Measurements from ENCODE around the gene CTU2.

Gene CTU2

GRCh38 chr16:88665148-88665547 is 41.2 kb upstream of the CTU2 start:
- TF ChIP-seq, protein P1, sequence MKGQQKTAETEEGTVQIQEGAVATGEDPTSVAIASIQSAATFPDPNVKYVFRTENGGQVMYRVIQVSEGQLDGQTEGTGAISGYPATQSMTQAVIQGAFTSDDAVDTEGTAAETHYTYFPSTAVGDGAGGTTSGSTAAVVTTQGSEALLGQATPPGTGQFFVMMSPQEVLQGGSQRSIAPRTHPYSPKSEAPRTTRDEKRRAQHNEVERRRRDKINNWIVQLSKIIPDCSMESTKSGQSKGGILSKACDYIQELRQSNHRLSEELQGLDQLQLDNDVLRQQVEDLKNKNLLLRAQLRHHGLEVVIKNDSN (IDR thresholded peaks at IDR 0.05) = no peak

- TF ChIP-seq REST (IDR thresholded peaks at IDR 0.05; ENCODE audit: low read depth) (no peak), EGR1 (IDR thresholded peaks at IDR 0.05) (no peak)
Observed at GRCh38 chr16:88665570-88665969, 40.7 kb upstream of the CTU2 start.

DNA sequence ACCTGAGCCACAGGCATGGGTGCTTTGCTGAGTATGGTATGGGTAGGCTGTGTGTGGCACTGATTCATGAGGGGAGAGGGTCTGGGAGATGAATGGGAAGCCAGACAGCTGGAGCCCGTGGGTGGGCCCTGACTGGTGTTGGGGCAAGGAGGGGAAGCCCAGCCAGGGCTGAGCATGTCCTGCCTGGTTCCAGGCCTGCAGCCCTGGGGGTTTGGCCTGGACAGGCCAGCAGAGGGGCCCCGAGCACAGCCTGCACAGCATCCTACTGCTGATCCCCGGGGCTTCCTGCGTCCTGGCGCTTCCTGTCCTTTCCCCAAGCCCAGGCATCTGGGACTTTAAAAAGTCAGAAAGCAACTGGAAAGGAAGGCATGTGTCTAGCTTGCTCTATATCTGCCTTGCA is 38.8 kb upstream of the CTU2 start:
- no peak for TF ChIP-seq EGR1 (IDR thresholded peaks at IDR 0.05)
- TF ChIP-seq CREB1 (IDR thresholded peaks at IDR 0.05; ENCODE audit: low read depth) = no peak
- no peak for TF ChIP-seq REST (IDR thresholded peaks at IDR 0.05; ENCODE audit: low read depth)
- TF ChIP-seq FOXM1 (IDR thresholded peaks at IDR 0.05; ENCODE audit: borderline replicate concordance, low read depth) = no peak
- TF ChIP-seq MAX (IDR thresholded peaks at IDR 0.05) = no peak
- no peak for TF ChIP-seq TEAD4 (IDR thresholded peaks at IDR 0.05)
- no peak for TF ChIP-seq CEBPB (IDR thresholded peaks at IDR 0.05)
- TF ChIP-seq, protein P1 (IDR thresholded peaks at IDR 0.05) = no peak
- no peak for TF ChIP-seq NFIC (IDR thresholded peaks at IDR 0.05)

DNA sequence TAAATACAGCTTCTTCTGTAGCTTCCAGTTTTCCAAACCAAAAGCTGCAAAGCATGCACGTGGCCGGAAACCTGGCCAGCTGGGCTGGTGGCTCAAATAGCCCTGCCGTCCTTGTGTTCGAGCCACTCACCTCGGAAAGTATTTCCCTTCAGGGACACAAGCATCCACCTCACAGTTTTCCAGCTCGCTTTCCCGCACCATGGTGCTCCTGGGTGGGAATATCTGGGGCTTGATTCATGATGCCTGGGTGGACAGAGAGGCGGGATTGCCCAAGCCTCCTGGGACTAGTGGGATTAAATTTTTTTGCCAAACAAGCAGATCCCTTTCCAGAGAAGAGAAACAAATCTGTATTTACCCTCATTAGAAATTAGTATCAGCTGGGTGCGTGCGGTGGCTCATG is 36.3 kb upstream of the CTU2 start:
- no peak for TF ChIP-seq FOXM1 (IDR thresholded peaks at IDR 0.05; ENCODE audit: borderline replicate concordance, low read depth)
- no peak for TF ChIP-seq TCF12 (IDR thresholded peaks at IDR 0.05; ENCODE audit: low read depth)
- TF ChIP-seq EP300 (IDR thresholded peaks at IDR 0.05; ENCODE audit: borderline replicate concordance) = no peak
- TF ChIP-seq MAX (IDR thresholded peaks at IDR 0.05) = no peak
- TF ChIP-seq REST (IDR thresholded peaks at IDR 0.05; ENCODE audit: low read depth) = no peak
- no peak for TF ChIP-seq TAF1 (IDR thresholded peaks at IDR 0.05; ENCODE audit: low read depth)
- TF ChIP-seq CREB1 (IDR thresholded peaks at IDR 0.05; ENCODE audit: low read depth) = no peak
- no peak for TF ChIP-seq CEBPB (IDR thresholded peaks at IDR 0.05)
- no peak for TF ChIP-seq TEAD4 (IDR thresholded peaks at IDR 0.05)
- TF ChIP-seq NFIC (IDR thresholded peaks at IDR 0.05) = no peak
- TF ChIP-seq, protein P1 (IDR thresholded peaks at IDR 0.05) = no peak
- no peak for TF ChIP-seq RAD21 (IDR thresholded peaks at IDR 0.05; ENCODE audit: low read depth)
- TF ChIP-seq EGR1 (IDR thresholded peaks at IDR 0.05) = no peak
- TF ChIP-seq ZBTB7A (IDR thresholded peaks at IDR 0.05; ENCODE audit: low read depth) = no peak
- TF ChIP-seq YY1 (IDR thresholded peaks at IDR 0.05; ENCODE audit: low read depth) = no peak

DNA sequence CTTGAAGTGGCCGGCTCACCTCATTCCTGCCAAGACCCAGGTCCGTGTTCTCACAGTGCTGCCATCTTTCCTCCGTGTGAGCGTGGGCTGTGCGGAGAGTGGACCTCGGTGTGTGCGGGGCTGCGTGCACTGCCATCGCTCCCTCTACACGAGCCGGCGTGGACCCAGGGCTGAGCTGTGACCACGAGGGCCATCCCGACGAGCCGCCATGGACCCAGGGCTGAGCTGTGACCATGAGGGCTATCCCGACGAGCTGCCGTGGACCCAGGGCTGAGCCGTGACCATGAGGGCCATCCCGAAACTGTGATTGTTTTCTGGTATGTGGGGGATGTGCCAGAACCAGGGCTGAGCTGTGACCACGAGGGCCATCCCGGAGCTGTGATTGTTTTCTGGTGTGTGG is 34.5 kb upstream of the CTU2 start:
- TF ChIP-seq EGR1 (IDR thresholded peaks at IDR 0.05) = no peak
- TF ChIP-seq ZBTB7A (IDR thresholded peaks at IDR 0.05; ENCODE audit: low read depth) = no peak
- TF ChIP-seq, protein P1 (IDR thresholded peaks at IDR 0.05) = no peak
- no peak for TF ChIP-seq TAF1 (IDR thresholded peaks at IDR 0.05; ENCODE audit: low read depth)
- no peak for TF ChIP-seq YY1 (IDR thresholded peaks at IDR 0.05; ENCODE audit: low read depth)
- no peak for TF ChIP-seq RAD21 (IDR thresholded peaks at IDR 0.05; ENCODE audit: low read depth)

All from Ishikawa (cell line).